T-helper 2 cell treated with Interferon-gamma antibody and Interleukin-4, amounts not matched to agents 100 ng/mL and 5 ng/mL, for 36 hours (primary cell): ENCODE measurements around the gene ABLIM1. TPM values are rescaled to one million over a fixed set of nuclear protein-coding genes. Genes with fewer than 3 reads are reported as not detected.

Source experiments
- intact Hi-C: fragments of 100-400 bp; cut with micrococcal nuclease; formaldehyde crosslinking; loops from one replicate; pipeline ENCODE4 v1.15.1; 2023
- total RNA-seq: library from RNA; stranded (reverse); gene quantifications from 2 replicates; pipeline ENCODE4 v1.2.3, GENCODE V29; 2022

ABLIM1 gene
- total RNA-seq, 1 donor from 2014 or later, result 127 TPM

DNA sequence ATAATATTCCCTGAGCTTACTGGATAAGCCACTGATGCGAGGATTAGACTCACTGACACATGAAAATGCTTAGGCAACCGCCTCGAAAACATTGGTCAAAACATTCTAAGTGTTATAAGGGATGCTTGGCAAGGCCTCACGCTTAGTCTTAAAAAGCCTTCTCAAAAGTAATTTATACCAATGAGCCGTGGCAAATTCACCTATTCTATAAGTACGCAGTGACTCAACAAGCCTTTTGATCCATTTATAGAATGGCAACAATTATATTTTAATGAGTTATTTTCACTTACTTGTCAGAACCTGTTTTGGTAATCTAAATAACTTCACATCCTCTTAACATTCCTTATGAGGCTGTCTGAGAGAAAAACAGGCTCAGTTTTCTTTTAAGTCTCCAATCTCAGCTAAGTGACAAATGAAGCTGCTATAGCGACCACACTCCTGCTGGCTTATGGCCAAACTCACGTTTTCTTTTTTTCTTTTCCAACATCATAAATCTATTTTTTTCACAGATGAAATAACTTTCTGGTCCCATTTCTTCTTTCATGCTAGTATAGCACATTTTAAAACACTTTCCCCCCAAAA lies 132.6 kb downstream of the ABLIM1 start:
- intact Hi-C loops, result loop anchor here (5.0 kb wide), 1 partner anchor 353 kb away; the partner anchor contains the start of gene CCDC186

DNA sequence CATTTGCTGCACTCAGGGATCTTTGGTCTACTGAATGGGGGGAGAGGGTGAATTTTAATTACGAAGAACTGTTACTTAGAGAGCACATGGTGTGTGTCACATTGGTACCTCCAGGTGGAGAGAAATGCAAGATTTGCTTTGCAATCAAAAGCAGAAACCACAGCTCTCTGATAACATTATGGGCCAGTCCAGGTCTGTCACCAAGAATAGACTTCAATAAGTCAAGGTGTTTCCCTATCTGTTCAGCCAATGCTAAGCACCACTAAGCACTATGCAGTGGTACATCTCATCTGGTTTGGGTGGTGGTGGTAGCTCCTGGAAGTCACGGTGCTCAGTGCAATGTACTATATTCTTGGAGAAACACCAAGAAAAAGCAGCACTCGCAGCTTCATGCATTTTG lies 134.2 kb downstream of the ABLIM1 start:
- intact Hi-C loops, result loop anchor here (1.0 kb wide), 2 partner anchors 9 to 24 kb away; no protein-coding TSS in a partner anchor

DNA sequence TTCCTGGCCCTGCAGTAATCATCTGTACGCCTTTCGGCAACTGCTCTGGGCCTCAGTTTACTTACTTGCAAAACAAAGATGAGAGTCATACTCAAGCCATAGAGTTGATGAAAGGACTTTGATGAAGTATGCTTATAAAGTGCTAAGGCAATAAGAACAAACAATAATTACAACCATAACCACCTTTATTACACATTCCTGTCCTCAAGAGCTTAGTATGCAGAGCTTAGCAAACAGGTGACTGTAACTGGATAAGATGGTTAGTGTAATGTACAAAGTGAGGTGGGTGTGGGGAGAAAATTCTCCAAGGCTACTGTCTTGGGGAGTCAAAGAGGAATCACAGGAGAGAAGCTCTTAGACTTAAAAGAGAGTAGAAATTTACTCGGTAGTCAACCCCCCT lies 136.8 kb downstream of the ABLIM1 start:
- intact Hi-C loops, result no loop called here

DNA sequence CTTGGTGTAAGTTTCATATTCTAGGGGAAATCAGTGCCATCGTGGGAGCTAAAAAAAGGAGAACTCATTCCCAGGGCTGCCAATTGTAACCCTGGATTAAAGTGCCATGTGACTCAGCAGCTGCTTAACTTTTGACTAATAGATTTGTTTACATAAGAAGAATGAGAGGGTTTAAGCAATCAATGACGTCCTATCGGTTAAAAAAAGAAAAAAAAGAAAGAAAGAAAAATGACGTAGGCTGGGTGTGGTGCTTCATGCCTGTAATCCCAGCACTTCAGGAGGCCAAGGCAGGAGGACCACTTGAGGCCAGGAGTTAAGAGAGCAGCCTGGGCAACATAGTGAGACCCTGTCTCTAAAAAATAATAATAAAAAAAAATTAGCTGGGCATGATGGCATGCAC lies 137.6 kb downstream of the ABLIM1 start:
- intact Hi-C loops, result no loop called here

DNA sequence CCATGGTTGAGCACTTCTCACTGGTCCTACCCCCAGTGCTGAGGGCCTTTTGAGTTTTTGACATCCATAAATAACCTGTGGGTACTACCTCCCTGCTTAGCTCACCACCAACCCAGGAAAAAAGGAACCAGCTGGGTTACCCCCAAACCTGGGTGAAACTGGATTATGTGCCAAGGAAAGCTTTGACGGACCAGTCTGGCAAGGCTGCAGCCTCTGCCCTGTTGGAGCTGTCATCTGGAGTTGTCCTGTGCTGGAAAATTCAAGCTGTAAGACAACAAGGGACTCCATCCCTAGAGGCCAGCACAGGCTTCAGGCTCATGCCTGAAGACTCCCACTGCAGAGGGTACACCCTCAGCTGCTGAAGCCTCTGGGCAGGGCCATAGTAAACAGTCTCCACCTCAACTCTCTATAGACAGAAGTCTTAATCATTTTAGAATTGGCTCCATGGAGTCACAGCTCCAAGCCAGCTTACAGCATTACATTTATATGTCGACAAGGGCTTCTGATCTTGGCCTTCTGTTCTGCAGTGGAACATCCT lies 138.2 kb downstream of the ABLIM1 start:
- intact Hi-C loops, result no loop called here

DNA sequence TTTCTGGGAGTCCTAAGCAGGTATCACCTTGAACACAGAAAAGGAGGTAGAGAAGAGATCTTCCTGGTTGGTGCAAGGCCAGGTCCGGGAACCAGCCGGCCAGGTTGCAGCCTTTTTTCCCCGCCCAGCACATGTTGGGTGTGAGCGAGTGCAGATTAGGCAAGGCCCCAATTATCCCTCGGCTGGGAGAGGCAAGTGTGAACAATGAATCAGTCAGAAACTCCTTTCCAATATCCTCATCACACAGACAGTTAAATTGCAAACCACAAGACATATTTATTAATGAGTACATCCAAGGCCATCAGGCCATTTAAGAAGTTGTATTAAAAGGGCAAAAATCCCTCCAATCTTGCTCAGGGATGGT lies 138.8 kb downstream of the ABLIM1 start:
- intact Hi-C loops, result no loop called here

DNA sequence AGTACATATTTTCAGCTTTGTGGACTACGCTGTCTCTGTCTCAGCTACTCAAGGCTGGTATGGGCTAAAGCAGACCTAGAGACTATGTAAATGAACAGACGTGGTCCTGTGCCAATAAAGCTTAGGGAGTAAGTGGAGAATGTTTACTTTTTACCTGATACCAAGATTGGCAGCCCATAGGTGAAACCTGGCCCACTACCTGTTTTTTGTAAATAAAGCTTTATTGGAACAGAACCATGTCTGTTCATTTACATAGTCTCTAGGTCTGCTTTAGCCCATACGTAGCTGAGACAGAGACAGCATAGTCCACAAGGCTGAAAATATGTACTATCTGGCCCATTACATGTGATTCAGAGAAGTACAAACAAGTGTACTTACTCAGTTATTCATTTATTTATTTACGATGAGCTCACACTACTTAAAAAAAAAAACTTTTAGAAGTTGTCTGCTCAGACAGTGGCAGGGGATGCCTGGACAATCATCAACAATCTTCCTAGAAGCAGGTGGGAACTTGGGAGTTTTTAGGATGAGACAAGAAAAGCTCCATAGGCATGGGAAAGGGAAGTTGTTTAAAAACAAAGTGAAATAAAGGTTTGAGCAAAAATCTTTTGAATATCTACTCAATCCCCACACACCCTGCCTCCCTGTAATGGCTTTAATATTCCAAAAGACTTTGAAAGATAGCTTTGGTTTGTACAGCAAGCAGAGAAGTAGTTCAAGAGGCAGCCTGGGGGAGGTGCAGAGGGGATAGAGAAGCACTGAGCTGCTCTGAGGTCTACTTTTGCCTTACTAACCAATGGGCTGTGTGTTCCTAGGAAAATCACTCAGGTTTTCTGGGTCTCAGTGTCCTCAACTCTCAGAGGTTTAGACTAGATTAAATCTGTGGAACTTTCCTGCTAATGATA lies 139.4 kb downstream of the ABLIM1 start:
- intact Hi-C loops, result no loop called here

DNA sequence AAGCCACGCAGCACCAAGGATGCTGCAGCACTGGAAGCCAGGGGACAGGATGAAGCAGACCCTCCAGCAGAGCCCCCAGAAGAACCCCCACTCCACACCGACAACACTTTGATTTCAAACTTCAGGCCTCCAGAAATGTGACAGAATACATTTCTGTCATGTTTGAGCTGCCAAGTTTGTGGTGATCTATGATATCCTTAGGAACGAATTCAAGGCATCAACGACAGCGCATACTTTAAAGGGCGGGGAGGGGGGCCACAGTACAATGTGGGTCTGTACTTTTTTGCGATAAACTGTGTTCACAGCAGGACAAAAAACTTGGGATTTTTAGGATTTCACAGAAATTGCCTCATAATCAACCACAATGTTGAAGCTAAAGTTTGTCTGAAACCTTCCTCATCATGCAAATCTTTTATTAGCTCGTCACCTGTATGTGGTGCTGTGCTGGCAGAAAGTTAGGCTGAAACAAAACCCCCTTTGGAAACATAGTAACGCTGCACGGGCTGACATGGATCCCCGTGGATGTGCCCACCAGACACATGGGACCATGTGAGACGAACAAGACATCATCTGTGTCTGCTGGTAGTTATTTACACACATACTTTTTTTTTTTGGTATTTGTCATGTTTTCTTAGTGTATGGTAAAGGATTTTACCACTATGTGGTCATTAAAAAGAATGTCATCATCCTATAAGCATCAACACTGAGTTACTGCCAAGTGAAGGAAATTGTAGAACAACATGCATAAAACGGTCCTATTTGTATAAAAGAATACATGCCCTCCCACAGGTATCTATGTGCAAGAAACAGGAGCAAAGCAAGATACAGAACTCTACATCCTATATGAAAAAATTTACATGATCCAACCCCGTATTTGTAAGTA lies 140.5 kb downstream of the ABLIM1 start:
- intact Hi-C loops, result no loop called here

DNA sequence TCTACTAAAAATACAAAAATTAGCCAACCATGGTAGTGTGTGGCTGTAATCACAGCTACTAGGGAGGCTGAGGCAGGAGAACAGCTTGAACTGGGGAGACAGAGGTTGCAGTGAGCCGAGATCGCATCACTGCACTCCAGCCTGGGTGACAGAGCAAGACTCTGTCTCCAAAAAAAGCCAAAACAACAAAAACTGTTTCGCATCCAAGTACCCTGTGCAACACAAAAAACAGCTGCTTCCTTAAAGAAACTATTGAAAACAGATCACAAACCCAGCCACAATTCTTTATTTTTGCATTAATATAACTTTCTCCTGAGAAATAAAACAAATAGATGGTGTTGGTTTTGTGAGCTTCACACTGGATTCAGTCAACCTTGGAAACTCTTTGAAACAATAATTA lies 141.7 kb downstream of the ABLIM1 start:
- intact Hi-C loops, result no loop called here

DNA sequence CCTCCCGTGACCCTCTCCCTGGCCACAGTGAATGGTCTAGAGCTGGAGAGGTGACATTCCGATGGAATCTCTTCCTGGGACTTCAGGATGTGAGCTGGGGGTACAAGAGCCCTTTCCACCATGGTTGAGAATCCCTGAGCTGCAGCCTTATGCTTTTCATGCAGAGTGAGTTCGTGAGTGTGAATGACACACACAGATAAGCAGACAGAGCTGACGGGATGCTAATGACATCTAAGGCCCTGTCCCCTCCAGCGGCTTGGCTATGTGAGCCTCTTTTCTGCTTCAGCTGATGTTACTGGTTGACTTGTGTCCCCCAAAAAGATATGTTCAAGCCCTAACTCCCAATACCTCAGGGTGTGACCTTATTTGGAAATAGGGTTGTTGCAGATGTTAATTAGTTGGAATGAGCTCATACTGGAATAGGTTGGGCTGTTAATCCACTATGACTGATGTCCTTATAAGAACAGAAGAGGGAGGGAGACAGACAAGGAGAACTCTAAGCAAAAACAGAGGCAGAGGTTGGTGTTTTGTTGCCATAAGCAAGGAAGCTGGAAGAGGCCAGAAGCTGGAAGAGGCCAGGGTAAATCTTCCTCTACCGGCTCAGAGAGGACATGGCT lies 142.7 kb downstream of the ABLIM1 start:
- intact Hi-C loops, result loop anchor here (1.0 kb wide), 1 partner anchor 8 kb away; no protein-coding TSS in a partner anchor

DNA sequence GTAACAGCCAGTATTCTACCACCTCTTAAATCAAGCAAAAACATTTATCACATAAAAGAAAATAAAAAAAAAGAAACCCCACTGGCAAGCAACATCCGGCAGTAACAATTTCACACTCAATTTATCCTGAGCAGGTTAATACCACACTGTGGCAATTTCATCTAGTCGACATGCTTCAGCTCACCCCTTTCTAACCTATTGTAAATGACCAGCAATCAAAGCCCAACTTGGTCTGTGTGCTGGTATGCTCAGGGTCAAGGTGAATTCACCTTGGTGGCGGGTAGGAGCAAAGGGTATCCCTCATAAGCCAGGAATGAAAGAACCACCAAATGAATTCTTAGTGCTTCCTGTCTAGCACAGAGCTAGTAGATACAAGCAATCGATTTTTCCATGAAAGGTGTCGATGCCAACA lies 144.7 kb downstream of the ABLIM1 start:
- intact Hi-C loops, result no loop called here

DNA sequence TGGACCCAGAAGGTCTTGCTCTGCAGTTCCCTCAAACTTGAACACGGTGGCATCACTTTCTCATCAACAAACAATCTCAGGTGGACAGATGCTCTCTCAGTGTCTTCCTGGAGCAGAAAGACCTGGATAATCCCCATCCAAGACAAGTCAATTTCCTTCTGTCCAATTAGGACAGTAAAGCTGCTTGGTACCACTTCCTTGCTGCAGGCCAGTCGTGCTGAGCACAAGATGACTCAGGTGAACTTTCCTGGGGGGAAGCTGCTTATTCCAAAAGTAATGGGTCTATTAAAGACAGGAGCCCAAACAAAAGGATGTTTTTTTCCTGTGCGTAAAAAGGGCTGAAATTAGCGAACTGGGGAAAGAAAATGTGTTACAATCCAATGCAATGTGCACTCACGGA lies 146.2 kb downstream of the ABLIM1 start:
- intact Hi-C loops, result no loop called here

DNA sequence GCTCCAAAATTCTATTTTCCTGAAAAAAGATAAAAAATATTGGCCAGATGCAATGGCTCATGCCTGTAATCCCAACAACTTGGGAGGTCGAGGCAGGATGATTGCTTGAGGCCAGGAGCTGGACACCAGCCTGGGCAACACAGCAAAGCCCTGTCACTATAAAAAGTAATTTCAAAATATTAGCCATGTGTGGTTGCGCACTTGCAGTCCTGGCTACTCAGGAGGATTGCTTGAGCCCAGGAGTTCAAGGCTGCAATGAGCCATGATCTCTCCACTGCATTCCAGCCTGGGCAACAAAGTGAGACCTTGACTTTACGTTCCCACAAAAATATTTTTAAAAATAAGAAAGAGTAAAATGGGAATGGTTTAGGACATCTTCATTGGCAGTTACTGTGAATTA lies 149.7 kb downstream of the ABLIM1 start:
- intact Hi-C loops, result no loop called here

DNA sequence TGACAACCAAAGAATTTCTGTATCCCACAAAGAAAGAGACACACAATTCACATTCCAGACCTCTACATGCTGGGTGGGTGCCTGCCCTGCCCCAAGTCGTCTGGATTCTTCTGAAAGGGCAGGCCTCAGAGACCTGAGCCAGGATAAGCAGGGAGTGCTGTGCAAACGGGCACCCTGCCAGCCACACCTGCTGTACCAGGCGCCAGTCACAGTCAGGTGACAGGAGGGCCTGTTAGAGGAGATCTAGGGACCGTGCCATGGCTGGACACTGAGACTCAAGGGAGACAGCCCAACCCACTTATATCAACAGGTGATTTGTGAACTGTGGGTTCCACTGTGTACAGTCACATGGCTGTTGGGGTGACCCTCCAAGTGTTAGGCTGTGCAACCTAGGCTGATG lies 150.6 kb downstream of the ABLIM1 start:
- intact Hi-C loops, result no loop called here

DNA sequence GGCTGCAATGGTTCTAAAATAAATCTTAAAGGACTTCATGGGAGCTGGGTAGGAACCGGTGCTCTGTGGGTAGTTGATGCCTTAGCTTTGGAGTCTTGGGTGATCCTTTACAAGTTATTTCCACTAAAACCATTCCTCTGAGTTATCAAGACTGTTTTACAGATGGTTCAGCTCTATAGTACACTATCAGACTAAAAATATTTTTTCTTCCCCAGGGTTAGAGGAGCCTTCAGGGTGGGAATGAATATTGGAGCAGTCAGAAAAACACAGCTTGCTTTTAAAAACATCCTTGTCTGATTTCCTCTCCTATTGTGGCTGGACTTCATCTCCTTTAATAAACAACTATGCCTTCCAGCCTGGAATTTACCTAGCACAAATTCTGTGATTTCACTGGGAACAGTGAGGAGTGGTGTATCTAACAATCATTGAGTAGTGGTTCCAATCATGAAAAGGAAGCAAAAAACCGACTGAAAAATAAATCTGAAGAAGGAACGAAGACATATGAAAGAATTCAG lies 151.1 kb downstream of the ABLIM1 start:
- intact Hi-C loops, result no loop called here

DNA sequence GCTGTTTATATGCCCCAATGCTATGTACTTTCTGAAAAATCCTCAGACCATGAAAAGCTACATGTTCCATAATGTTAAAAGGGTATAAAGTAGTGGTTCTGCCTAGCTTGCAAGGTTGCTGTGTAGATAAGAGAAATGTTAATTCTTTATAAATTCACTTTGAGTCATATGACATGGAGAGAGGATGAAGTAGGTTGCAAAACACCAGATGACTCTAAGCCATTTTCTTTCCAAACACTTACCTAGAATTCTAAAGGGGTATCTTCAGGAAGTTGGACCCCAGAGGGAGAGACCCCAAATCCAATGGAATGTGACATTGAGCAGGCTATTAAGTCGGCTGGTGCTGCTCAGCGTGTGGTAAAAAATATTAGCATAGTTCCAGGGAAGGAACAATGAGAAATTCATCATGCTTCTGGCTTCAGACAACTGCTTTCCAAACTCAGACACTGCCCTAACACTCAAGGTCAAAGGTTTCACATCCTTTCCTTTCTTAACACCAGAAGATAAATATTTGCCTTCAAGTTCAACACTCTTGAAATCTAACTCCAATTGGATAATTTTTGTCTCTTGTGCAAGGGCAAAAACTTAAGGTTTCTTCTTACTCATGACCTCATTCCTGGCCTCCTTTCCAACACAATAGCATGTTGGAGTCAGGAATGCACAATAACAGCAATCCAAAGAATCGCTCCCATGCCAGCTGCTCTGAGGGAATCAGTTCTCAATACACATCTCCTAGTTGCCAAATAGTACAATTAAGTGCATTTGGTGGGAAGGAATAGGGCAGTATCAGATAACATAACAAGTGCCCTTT lies 153.1 kb downstream of the ABLIM1 start:
- intact Hi-C loops, result no loop called here

DNA sequence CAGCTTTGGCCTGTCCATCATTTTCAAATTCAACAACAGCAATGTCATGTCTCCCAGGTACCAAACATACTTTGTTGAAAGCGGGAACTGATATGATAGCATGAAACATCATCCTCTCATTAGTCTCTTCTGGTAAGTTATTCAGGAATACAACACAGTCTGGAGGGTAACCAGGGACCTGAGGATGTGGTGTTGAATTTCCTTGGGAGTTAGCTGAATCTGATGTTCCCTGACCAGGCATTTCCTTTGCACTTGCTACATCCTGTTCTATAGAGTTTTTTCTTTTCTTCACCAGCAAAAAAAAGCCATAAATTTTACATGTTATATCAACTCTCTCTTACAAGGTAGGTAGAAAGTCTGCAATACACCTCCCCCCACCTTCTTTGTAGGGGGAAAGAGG lies 156.0 kb downstream of the ABLIM1 start:
- intact Hi-C loops, result no loop called here

DNA sequence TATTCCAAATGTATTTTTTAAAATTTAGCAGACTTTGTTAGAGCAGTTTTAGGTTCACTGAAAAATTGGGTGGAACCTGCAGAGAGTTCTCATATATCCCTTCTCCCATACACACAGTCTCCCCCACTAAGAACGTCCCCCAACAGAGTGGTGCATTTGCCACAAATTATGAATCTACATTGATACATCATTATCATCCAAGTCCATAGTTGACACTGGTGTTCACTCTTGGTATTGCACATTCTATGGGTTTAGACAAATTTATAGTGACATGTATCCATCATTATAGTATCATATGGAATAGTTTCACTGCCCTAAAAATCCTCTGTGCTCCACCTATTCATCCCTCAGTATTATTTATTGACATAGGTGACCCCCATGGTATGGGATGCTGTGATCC lies 156.4 kb downstream of the ABLIM1 start:
- intact Hi-C loops, result loop anchor here (2.0 kb wide), 1 partner anchor 31 kb away; no protein-coding TSS in a partner anchor

DNA sequence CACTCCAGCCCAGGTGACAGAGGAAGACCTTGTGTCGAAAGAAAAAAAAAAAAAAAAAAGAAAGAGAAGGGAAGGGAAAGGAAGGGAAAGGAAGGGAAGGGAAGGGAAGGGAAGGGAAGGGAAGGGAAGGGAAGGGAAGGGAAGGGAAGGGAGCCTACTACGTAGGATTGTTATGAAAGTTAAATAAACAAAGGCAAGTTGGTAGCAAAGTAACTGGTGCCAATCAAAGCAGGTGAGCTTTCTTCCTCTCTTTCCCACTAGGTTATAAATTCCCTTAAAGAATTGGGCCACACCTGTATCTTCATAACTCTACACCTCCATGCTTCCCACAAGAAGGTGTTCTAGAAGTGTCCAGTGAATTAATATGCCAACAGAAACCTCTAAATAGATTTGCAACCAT lies 157.4 kb downstream of the ABLIM1 start:
- intact Hi-C loops, result loop anchor here (1.0 to 2.0 kb wide), 2 partner anchors 8 to 30 kb away; no protein-coding TSS in a partner anchor
